NCI-H1417 (cell line): ENCODE data around the gene MT1F.

Source experiments
- DNase-seq, 3 experiments: peaks; one replicate each; lab custom pipeline; 2025; lab: John Stamatoyannopoulos, UW

Gene MT1F

DNA sequence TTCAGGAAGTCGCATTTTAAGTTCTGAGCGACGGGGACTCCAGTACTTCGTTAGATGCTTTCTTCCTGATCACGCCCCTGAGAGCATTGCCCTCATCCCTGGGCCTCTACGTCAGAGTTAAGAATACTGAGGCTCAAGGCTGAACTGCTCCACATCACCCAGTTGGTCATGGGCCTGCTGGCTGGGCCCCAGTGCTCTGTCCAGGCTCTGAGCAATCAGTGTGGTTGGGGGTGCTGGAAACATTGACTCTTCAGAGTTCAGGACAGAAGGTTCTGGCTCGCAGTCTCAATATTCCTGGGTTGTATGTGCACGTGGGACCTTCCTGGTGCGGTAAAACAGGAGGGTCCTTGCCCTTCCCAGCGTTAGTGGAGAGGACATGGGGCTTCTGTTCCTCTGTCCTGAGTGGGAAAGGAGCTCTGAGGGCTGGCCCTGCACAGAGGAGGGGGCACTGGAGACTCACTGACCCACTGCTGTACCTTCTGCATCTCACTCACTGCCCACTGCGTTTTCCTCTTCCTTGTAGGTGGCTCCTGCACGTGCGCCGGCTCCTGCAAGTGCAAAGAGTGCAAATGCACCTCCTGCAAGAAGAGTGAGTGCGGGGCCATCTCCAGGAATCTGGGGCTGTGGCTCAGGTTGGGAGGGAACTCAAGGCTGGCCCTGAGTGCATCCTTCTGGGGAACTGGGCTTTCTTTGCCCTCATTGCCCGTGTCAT lies 31.7 kb upstream of the MT1F start:
- DNase-seq: no peak

GRCh38 chr16:56626685-56627084 lies 31.1 kb upstream of the MT1F start:
- DNase-seq: no peak

DNA sequence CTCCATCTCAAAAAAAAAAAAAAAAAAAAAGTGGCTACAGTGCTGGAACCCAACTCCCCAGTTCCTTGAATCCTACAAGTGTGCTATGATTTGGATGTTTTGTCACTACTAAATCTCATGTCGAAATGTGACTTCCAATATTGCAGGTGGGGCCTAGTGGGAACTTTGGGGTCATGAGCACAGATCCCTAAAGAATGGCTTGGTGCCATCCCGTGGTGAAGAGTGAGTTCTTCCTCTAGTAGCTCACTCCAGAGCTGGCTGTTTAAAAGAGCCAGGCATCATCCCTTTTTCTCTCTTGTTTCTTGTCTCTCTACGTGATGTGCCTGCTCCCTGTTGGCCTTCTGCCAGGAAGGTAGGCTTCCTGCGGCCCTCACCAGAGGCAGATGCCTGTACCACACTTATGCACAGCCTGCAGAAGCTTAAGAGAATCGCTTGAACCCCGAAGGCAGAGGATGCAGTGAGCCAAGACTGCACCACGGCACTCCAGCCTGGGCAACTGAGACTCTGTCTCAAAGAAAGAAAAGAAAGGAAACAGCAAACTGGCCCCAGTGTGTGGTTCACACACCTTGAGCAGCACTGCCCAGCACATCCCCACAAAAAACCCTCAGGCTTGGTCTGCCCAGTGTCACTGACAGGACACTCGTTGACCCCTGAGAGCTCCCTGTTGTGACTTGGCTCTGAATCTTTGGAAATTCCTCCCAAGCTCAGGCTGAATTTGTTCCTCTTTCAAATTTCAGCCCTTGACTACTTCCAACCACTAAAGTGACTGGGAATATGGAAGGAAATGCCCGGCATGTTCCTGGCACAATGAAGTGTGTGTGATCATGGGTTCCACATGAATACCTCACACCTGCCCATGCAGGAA lies 29.0 kb upstream of the MT1F start:
- peak in 1 of 3 experiments; percentile 3 for DNase-seq

GRCh38 chr16:56629531-56629930 lies 28.2 kb upstream of the MT1F start:
- no peak for DNase-seq

DNA sequence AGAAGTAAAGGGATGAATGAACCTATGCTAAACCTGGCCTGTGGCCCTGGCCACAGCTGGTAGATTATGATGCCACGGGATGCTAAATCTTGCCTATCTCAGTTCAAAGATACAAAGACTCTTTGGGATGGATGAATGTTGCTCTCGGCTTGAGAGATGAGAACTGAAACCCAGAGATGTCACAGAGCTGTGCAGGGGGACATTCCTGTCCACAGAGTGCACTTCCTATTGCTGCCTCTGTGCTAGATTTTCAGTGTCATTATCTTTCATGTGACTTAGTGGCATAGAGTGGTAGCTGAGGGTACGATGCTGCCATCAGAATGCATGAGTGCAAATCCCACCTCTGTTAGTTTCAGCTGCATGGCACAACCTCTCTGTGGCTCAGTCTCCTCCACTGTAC lies 27.6 kb upstream of the MT1F start:
- DNase-seq: no peak

- no peak for DNase-seq
These were observed 26.6 kb upstream of the MT1F start for GRCh38 chr16:56631197-56631596.

GRCh38 chr16:56631832-56632155 lies 26.0 kb upstream of the MT1F start:
- no peak for DNase-seq

DNA sequence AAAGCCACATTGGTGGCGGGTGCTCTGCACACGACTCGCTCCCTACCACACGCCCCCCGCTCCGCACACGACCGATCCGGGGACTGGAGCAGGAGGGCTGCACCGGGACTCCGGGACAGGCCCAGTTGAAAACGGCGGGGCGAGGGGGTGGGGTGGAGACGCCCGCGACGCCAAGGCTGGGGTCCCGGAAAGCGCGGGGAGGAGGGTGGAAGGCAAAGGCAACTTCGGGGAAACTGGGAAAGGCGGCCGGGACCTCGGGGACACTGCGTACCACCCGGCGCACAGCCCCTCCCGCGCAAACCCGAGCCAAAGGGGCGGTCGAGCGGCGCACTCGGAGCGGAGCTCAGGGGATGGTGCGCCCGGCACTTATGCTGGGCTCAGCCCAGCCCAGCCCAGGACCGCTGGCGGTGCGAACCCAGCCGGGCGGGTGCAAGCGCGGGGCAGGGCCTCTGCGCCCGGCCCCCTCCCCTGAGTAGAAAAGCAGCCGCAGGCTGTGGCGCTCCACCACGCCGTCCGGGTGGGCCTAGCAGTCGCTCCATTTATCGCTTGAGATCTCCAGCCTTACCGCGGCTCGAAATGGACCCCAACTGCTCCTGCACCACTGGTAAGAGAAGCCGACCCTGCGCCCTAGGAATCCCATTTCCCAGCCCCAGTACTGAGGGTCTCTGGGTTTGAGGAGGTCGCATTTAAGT lies 25.5 kb upstream of the MT1F start, which contains the start of gene MT1M:
Gene MT1M, plus strand, starts transcription at position 504 of the 692 bp plus-strand sequence. Its CDS starts 73 bp downstream, at position 577.
- DNase-seq: no peak

GRCh38 chr16:56632848-56633365 lies 24.9 kb upstream of the MT1F start:
- DNase-seq: no peak

- DNase-seq: no peak
These were observed 24.2 kb upstream of the MT1F start for GRCh38 chr16:56633535-56633934.

DNA sequence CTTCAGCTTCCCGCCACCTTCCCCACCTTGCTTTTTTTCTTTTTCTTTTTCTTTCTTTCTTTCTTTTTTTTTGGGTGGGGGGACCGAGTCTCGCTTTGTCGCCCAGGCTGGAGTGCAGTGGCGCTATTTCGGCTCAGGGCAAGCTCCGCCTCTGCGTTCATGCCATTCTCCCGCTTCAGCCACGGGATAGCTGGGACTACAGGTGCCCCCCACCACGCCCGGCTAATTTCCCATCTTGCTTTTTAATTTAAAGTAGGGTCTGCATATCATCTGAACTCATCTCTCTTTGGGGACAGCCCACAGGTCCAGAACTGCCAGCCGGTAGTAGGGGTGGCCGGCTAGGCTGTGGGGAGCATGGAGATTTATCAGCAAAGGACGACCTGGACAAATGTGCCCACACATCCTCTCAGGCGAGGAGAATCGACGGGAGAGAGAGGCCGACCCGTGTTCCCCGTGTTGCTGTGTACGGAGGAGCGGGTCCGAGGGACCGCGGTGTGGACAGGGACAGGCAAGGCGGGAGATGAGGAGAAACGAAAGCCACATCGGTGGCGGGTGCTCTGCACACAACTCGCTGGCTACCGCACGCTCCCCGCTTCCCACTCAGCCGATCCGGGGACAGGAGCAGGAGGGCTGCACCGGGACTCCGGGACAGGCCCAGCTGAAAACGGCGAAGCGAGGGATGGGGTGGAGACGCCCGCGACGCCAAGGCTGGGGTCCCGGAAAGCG lies 22.9 kb upstream of the MT1F start:
- DNase-seq: no peak

- no peak for DNase-seq
These were observed 22.3 kb upstream of the MT1F start for GRCh38 chr16:56635441-56635967.

DNA sequence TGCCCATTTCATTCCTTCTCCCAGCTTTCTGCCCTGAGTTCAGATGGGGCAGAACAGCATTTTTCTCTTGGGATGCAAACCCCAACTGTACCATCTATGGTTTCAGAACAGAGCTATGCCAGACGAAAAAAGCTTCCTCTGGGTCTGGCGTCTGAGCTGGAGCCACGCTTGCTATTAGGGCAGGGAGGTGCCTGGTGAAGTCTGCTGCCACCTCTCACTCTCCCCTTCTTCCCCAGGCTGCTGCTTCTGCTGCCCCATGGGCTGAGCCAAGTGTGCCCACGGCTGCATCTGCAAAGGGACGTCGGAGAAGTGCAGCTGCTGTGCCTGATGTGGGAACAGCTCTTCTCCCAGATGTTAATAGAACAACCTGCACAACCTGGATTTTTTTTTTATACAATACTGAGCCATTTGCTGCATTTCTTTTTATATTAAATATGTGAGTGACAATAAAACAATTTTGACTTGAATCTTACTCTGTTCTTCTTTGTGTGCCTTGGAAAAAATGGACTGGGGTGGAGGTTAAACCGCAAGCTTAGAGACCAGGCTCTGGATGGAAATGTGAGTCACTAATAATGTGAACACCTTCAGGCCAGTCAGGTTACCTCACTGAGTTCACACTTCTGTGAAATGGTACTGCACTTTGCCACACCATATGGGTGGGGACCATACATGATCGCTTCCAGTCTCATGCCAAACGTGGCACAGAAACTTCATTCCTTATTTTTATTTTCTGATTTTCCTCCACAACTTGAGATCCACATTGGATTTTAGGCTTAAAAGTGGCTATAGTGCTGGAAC lies 20.9 kb upstream of the MT1F start:
- DNase-seq: no peak

- DNase-seq: peak in 2 of 3 experiments; percentile 29 to 42
These were observed 19.7 kb upstream of the MT1F start, which contains the start of gene MT1A for GRCh38 chr16:56637814-56638750. Gene MT1A (plus strand): TSS chr16:56638666. CDS start chr16:56638739, 73 bp downstream.

DNA sequence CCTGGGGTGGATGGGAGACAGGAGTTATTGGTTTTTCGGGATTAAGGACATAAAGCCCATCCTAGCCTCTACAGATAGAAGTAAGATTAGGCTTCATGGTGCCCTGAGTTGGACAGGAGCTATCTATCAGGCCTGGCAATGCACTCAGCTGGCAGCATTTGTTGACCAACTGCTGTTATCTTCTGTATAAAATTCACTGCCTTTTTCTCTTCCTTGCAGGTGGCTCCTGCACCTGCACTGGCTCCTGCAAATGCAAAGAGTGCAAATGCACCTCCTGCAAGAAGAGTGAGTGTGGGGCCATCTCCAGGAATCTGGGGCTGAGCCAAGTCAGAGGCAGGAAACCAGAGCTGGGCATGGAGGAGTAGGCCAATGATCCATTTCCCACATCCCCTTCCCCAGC lies 18.7 kb upstream of the MT1F start:
- no peak for DNase-seq

DNA sequence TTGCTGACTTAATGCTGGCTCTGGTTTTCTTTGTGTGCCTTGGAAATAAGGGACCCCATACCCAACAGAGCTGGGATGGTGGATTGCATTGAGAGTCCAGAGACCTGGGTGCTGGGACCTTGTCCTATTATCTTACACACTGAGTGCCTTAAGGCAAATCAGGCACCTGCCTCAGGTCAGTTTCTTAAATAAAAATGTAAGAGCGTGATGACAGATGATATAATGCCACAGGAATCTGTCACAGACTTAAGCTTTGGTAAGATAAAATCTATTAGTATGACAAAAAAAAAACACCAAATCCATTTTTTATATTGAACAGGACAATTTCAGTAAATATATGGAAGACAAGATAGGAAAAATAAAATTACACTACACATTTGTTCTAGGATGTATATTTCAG lies 17.7 kb upstream of the MT1F start:
- DNase-seq: no peak

DNA sequence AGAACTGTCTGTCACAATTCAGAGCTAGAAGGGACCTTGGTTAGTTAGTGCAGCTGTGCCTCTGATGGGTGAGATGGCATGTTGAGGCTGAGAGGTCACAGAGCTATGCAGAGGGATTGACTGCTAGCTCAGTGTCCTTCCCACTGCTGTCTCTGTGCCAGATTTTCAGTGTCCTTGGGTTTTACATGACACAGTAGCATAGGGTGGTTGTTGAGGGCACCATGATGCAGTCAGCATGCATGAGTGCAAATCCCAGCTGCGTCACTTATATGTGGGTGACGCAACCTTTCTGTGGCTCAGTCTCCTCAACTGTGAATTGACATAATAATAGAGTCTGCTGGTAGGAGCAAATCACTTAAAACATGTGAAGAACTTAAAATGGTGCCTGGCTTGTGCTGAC lies 16.6 kb upstream of the MT1F start:
- no peak for DNase-seq

DNA sequence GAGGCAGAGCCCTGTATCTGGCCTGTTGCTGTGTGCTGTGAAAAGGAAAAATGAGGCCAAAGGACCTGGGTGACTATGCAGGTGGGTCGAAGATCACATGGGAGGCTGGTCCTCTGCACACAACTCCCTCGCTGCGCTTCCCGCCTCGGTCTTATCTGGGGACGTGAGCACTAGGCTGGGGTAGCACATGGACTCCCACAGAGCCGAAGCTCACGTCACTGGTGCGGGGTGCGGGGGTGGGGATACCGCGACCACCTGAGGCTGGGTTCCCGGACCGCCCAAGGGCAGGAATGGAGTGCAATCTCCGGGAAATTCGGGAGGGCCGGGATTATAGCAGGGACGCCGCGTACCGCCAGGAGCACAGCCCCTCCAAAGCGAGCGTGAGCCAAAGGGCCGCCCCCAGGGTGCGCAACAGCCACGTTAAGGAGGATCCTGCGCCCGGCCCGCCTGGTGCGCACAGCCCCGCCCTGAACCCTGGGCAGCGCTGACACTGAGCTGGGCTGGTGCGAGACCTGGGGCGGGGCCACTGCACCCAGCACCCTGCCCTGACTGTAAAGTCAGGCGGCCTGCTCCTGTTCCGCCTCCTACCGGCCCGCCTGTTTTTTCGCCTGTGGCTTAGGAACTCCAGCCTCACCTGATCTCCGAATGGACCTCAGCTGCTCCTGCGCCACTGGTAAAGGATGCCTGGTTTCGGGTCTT lies 14.5 kb upstream of the MT1F start:
- DNase-seq: no peak

- no peak for DNase-seq
These were observed 13.9 kb upstream of the MT1F start for GRCh38 chr16:56643833-56644232.
